Naive B cell (primary cell): ENCODE results near the gene SPACA4. TPM values are rescaled to one million over a fixed set of nuclear protein-coding genes. Genes with fewer than 3 reads are reported as not detected.

Experiments used
- ATAC-seq, 2 donors: fragments of 150-1000 bp; cut with Tn5 transposase; 2 replicates each; pipeline ENCODE4 v1.10.0; 2021; ENCODE audit warnings: low read depth in 2 of 2, mild to moderate bottlenecking in 2 of 2, moderate library complexity in 2 of 2
- DNase-seq: peaks from one replicate; pipeline ENCODE4 v3.0.0; 2022
- H3K27ac Mint-ChIP-seq, 6 donors: one replicate each; pipeline ENCODE4 v1.8.0; 2020 to 2022; ENCODE audit warnings: mild to moderate bottlenecking in 6 of 6, mixed read lengths in 6 of 6, moderate library complexity in 5 of 6, inconsistent platforms in 2 of 6
- H3K27me3 Mint-ChIP-seq, 3 donors: one replicate each; pipeline ENCODE4 v1.8.0; 2021 to 2022; ENCODE audit warnings: mixed read lengths in 3 of 3, mild to moderate bottlenecking in 1 of 3
- H3K36me3 Mint-ChIP-seq, 2 donors: one replicate each; pipeline ENCODE4 v1.8.0; 2020 to 2022; ENCODE audit warnings: mixed read lengths in 2 of 2, inconsistent platforms in 1 of 2, mild to moderate bottlenecking in 1 of 2
- H3K4me1 Mint-ChIP-seq, 3 donors: one replicate each; pipeline ENCODE4 v1.8.0; 2020 to 2022; ENCODE audit warnings: mixed read lengths in 3 of 3, inconsistent platforms in 1 of 3, mild to moderate bottlenecking in 1 of 3, moderate library complexity in 1 of 3
- H3K4me3 Mint-ChIP-seq, 8 donors: one replicate each; pipeline ENCODE4 v1.8.0; 2020 to 2022; ENCODE audit warnings: mild to moderate bottlenecking in 8 of 8, mixed read lengths in 8 of 8, moderate library complexity in 8 of 8, inconsistent platforms in 2 of 8
- H3K9me3 Mint-ChIP-seq, 7 donors: one replicate each; pipeline ENCODE4 v1.8.0; 2020 to 2022; ENCODE audit warnings: mixed read lengths in 7 of 7, mild to moderate bottlenecking in 5 of 7, inconsistent platforms in 2 of 7, moderate library complexity in 1 of 7
- polyA plus RNA-seq, 6 donors: library from polyadenylated mRNA; unstranded; fragments of 300-500 nt; fragmentation: Illumina TruSeq; gene quantifications; one replicate each; pipeline ENCODE4 v1.2.3, GENCODE V29; 2021; ENCODE audit warnings: low read depth in 6 of 6

The SPACA4 gene
- polyA plus RNA-seq, 6 donors from 2014 or later: not detected

GRCh38 chr19:48578891-48579290 lies 27.7 kb upstream of the SPACA4 start:
- DNase-seq (no peak), ATAC-seq (no peak)
- no peak overlapping the region for H3K27ac Mint-ChIP-seq
- peaks cover 0 to 6% (median 4%) of the 10 kb centered on the region in 3 donors for H3K27me3 Mint-ChIP-seq
- H3K4me1 Mint-ChIP-seq: peaks cover 0 to 8% (median under 1%) of the 10 kb centered on the region in 3 donors
- no peaks in the 10 kb centered on the region for H3K9me3 Mint-ChIP-seq
- no peaks in the 10 kb centered on the region for H3K36me3 Mint-ChIP-seq
- H3K4me3 Mint-ChIP-seq: no peak overlapping the region

GRCh38 chr19:48582168-48582567 lies 24.4 kb upstream of the SPACA4 start:
- no peaks in the 10 kb centered on the region for H3K36me3 Mint-ChIP-seq
- H3K4me3 Mint-ChIP-seq: no peak overlapping the region
- peaks cover 6 to 7% (median 6%) of the 10 kb centered on the region in 3 donors for H3K4me1 Mint-ChIP-seq
- no peak for ATAC-seq
- peaks cover 4 to 23% (median 8%) of the 10 kb centered on the region in 3 donors for H3K27me3 Mint-ChIP-seq
- peaks cover 0 to 6% (median 4%) of the 10 kb centered on the region in 7 donors for H3K9me3 Mint-ChIP-seq
- DNase-seq: no peak
- H3K27ac Mint-ChIP-seq: peak overlapping the region in 1 of 6 donors; percentile 58

GRCh38 chr19:48587387-48587786 lies 19.2 kb upstream of the SPACA4 start:
- Mint-ChIP-seq H3K4me1 (peaks cover 13 to 17% (median 15%) of the 10 kb centered on the region in 3 donors), H3K36me3 (no peaks in the 10 kb centered on the region), H3K9me3 (peaks cover 0 to 6% (median 4%) of the 10 kb centered on the region in 7 donors), H3K27me3 (peaks cover 10 to 56% (median 26%) of the 10 kb centered on the region in 3 donors), H3K27ac (no peak overlapping the region), H3K4me3 (peak overlapping the region in 1 of 8 donors; percentile 16)
- no peak for DNase-seq
- ATAC-seq: no peak

GRCh38 chr19:48588670-48589401 lies 17.7 kb upstream of the SPACA4 start:
- DNase-seq: peak; percentile 77
- H3K36me3 Mint-ChIP-seq: no peaks in the 10 kb centered on the region
- peak overlapping the region in 2 of 6 donors; percentile 56 to 76 for H3K27ac Mint-ChIP-seq
- ATAC-seq: peak; percentile 88 to 89
- H3K4me3 Mint-ChIP-seq: peak overlapping the region in 7 of 8 donors; percentile 15 to 91 (median 68)
- peaks cover 0 to 6% (median 4%) of the 10 kb centered on the region in 7 donors for H3K9me3 Mint-ChIP-seq
- peaks cover 13 to 17% (median 15%) of the 10 kb centered on the region in 3 donors for H3K4me1 Mint-ChIP-seq
- H3K27me3 Mint-ChIP-seq: peaks cover 10 to 56% (median 26%) of the 10 kb centered on the region in 3 donors

- DNase-seq (no peak), ATAC-seq (no peak)
- Mint-ChIP-seq H3K4me1 (peaks cover 7 to 10% (median 10%) of the 10 kb centered on the region in 3 donors), H3K27me3 (peaks cover 10 to 41% (median 18%) of the 10 kb centered on the region in 3 donors), H3K9me3 (no peaks in the 10 kb centered on the region), H3K36me3 (no peaks in the 10 kb centered on the region), H3K4me3 (no peak overlapping the region), H3K27ac (no peak overlapping the region)
Measured at GRCh38 chr19:48591021-48591420, 15.5 kb upstream of the SPACA4 start.

- DNase-seq (no peak), ATAC-seq (no peak)
- Mint-ChIP-seq H3K9me3 (no peaks in the 10 kb centered on the region), H3K4me3 (peak overlapping the region in 1 of 8 donors; percentile 16), H3K36me3 (no peaks in the 10 kb centered on the region), H3K4me1 (no peaks in the 10 kb centered on the region), H3K27me3 (peaks cover 0 to 30% (median 17%) of the 10 kb centered on the region in 3 donors), H3K27ac (no peak overlapping the region)
Measured at GRCh38 chr19:48595171-48595570, 11.4 kb upstream of the SPACA4 start.

GRCh38 chr19:48595833-48596232 lies 10.7 kb upstream of the SPACA4 start:
- Mint-ChIP-seq H3K36me3 (no peaks in the 10 kb centered on the region), H3K9me3 (no peaks in the 10 kb centered on the region), H3K27ac (no peak overlapping the region), H3K4me3 (no peak overlapping the region), H3K4me1 (no peaks in the 10 kb centered on the region), H3K27me3 (peaks cover 0 to 24% (median 17%) of the 10 kb centered on the region in 3 donors)
- ATAC-seq (no peak), DNase-seq (no peak)

GRCh38 chr19:48596237-48596636 lies 10.3 kb upstream of the SPACA4 start:
- H3K27me3 Mint-ChIP-seq: peaks cover 0 to 20% (median 17%) of the 10 kb centered on the region in 3 donors
- no peak overlapping the region for H3K4me3 Mint-ChIP-seq
- no peaks in the 10 kb centered on the region for H3K4me1 Mint-ChIP-seq
- no peak overlapping the region for H3K27ac Mint-ChIP-seq
- ATAC-seq: no peak
- H3K9me3 Mint-ChIP-seq: no peaks in the 10 kb centered on the region
- H3K36me3 Mint-ChIP-seq: no peaks in the 10 kb centered on the region
- DNase-seq: no peak

- no peaks in the 10 kb centered on the region for H3K36me3 Mint-ChIP-seq
- no peaks in the 10 kb centered on the region for H3K4me1 Mint-ChIP-seq
- peak overlapping the region in 2 of 8 donors; percentile 49 to 70 for H3K4me3 Mint-ChIP-seq
- H3K9me3 Mint-ChIP-seq: no peaks in the 10 kb centered on the region
- H3K27ac Mint-ChIP-seq: peak overlapping the region in 1 of 6 donors; percentile 33
- DNase-seq (no peak), ATAC-seq (peak; percentile 32 to 70)
- H3K27me3 Mint-ChIP-seq: peaks cover 0 to 14% (median 11%) of the 10 kb centered on the region in 3 donors
Measured at GRCh38 chr19:48596679-48597465, 9.7 kb upstream of the SPACA4 start.

GRCh38 chr19:48598996-48599700 lies 7.4 kb upstream of the SPACA4 start:
- H3K9me3 Mint-ChIP-seq: no peaks in the 10 kb centered on the region
- H3K4me1 Mint-ChIP-seq: no peaks in the 10 kb centered on the region
- ATAC-seq (no peak), DNase-seq (no peak)
- H3K4me3 Mint-ChIP-seq: no peak overlapping the region
- no peaks in the 10 kb centered on the region for H3K36me3 Mint-ChIP-seq
- H3K27me3 Mint-ChIP-seq: peaks cover 0 to 13% (median 8%) of the 10 kb centered on the region in 3 donors
- H3K27ac Mint-ChIP-seq: no peak overlapping the region

- Mint-ChIP-seq H3K9me3 (no peaks in the 10 kb centered on the region), H3K4me3 (no peak overlapping the region), H3K4me1 (no peaks in the 10 kb centered on the region), H3K27ac (no peak overlapping the region), H3K36me3 (no peaks in the 10 kb centered on the region), H3K27me3 (peaks cover 0 to 13% (median 8%) of the 10 kb centered on the region in 3 donors)
- DNase-seq (no peak), ATAC-seq (no peak)
Measured at GRCh38 chr19:48600679-48601417, 5.7 kb upstream of the SPACA4 start.

GRCh38 chr19:48603001-48603400 lies 3.5 kb upstream of the SPACA4 start:
- no peak for DNase-seq
- ATAC-seq: no peak
- no peak overlapping the region for H3K4me3 Mint-ChIP-seq
- no peak overlapping the region for H3K27ac Mint-ChIP-seq
- no peaks in the 10 kb centered on the region for H3K9me3 Mint-ChIP-seq
- no peaks in the 10 kb centered on the region for H3K36me3 Mint-ChIP-seq
- no peaks in the 10 kb centered on the region for H3K4me1 Mint-ChIP-seq
- peaks cover 0 to 9% (median 8%) of the 10 kb centered on the region in 3 donors for H3K27me3 Mint-ChIP-seq

GRCh38 chr19:48603449-48603848 lies 3.1 kb upstream of the SPACA4 start:
- Mint-ChIP-seq H3K27ac (no peak overlapping the region), H3K4me3 (no peak overlapping the region), H3K27me3 (peaks cover 0 to 5% (median 4%) of the 10 kb centered on the region in 3 donors)

More at GRCh38 chr19:48603449-48603848, 3.1 kb upstream of the SPACA4 start:
- H3K36me3 Mint-ChIP-seq: no peaks in the 10 kb centered on the region
- no peak for DNase-seq
- no peaks in the 10 kb centered on the region for H3K9me3 Mint-ChIP-seq
- ATAC-seq: no peak
- H3K4me1 Mint-ChIP-seq: peaks cover under 1 to 2% (median under 1%) of the 10 kb centered on the region in 3 donors
